GM18907 (cell line): ENCODE measurements around the gene GAP43.
"Not testable (repeated sequence)": the region's sequence is repeated elsewhere in the genome, so short reads cannot be mapped to it uniquely, and the experiment has no call there.

ENCODE experiments used
- ATAC-seq: cut with Tn5 transposase; IDR thresholded peaks from one replicate; pipeline ENCODE4 v1.9.1; 2021; ENCODE audit warnings: mild to moderate bottlenecking, moderate library complexity; ENCODE audit not compliant: unreplicated experiment

GAP43 gene

DNA sequence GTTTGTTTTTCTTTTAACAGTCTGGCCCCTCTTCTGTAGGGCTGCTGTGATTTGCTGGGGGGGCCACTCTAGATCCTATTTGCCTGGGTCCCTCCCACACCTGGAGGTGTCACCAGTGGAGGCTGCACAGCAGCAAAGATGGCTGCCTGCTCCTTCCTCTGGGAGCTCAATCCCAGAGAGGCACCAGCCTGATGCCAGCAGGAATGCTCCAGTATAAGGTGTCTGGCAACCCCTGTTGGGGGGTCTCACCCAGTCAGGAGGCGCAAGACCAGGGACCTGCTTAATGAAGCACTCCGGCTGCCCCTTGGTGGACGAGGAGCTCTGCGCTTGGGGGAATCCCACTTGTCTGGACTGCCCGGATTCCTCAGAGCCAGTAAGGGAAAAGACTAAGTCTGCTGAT lies 118.3 kb downstream of the GAP43 start:
- ATAC-seq = no peak

DNA sequence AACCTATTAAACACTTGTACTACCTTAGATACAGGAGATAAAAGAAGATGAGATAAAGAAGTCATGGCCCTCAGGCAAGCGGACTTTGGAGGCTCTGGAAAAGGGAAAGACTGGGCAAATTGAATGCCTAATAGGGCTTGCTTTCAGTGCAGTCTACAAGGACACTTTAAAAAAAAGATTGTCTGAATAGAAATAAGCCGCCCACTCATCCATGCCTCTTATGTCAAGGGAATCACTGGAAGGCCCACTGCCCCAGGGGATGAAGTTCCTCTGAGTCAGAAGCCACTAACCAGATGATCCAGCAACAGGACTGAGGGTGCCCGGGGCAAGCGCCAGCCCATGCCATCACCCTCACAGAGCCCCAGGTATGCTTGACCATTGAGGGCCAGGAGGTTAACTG lies 121.2 kb downstream of the GAP43 start:
- ATAC-seq = not testable (repeated sequence)

DNA sequence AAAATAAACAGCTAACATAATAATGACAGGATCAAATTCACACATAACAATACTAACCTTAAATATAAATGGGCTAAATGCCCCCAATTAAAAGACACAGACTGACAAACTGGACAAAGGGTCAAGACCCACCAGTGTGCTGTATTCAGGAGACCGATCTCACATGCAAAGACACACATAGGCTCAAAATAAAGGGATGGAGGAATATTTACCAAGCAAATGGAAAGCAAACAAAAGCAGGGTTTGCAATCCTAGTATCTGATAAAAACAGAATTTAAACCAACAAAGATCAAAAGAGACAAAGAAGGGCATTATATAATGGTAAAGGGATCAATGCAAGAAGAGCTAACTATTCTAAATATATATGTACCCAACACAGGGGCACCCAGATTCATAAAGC lies 129.7 kb downstream of the GAP43 start:
- ATAC-seq = not testable (repeated sequence)

DNA sequence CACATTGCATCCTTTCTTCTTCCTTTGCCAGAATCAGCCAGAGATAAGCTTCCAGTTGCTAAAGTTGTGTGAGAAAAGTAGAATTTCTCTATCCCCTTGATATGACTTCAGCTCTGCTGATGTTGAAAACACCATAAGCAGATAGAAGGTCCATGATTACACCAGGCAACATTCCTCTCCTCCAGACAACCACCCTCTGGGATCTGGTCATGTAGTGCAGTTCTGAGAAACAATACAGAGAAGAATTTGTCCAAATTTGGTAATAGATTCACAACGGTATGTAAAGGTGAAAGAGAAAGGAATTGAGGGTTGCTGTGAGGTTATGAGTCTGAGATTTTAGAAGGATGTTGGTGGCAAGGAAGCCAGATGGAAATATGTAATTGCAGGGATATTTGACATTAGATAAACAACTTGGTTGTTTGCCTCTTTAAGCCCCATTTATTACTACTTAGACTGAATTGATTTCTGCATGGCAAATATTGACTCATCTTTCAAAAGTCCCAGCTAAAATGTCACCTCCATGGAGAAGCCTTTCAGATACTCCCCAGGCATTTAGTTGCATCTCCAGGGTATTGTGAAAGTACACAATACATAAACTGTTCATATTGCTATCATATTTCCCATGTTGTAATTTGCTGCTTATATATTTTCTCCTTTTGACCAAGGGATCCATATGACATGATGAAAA lies 134.9 kb downstream of the GAP43 start:
- no peak for ATAC-seq

DNA sequence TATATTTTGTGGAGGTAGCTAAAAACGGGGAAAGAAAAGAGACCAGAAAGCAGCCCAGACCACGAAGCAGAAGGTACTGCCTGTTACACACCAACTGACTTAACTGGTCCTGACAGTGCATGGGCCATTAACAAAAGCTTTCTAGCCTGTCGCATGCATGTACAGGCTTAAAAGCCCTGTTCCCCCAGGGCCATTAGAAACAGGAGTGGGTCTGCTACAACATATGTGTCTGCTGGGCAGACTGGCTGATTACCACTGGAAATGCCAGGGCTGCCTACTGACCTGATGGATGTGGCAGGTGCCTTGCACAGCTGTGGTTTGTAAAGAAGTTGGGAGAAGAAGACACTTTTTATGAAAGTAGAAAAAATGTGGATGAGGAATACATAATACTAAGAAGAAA lies 137.4 kb downstream of the GAP43 start:
- no peak for ATAC-seq

DNA sequence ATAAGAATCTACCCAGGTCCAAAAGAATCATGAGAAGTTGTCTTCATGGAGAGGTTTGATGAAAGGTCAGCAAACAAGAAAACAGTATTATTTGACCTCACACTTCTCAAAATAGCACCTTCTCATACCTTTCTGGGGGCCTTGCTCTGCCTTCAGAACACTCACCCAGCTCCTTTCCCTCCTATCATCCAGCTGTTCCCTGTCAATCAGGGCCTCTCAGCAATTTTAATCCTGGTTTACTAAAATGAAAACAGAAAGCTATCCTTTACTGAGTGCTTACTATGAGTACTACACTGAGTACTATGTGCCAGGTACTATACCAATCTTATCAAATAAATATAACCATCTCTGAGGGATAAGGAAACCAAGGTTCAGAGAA lies 138.6 kb downstream of the GAP43 start:
- ATAC-seq = no peak

DNA sequence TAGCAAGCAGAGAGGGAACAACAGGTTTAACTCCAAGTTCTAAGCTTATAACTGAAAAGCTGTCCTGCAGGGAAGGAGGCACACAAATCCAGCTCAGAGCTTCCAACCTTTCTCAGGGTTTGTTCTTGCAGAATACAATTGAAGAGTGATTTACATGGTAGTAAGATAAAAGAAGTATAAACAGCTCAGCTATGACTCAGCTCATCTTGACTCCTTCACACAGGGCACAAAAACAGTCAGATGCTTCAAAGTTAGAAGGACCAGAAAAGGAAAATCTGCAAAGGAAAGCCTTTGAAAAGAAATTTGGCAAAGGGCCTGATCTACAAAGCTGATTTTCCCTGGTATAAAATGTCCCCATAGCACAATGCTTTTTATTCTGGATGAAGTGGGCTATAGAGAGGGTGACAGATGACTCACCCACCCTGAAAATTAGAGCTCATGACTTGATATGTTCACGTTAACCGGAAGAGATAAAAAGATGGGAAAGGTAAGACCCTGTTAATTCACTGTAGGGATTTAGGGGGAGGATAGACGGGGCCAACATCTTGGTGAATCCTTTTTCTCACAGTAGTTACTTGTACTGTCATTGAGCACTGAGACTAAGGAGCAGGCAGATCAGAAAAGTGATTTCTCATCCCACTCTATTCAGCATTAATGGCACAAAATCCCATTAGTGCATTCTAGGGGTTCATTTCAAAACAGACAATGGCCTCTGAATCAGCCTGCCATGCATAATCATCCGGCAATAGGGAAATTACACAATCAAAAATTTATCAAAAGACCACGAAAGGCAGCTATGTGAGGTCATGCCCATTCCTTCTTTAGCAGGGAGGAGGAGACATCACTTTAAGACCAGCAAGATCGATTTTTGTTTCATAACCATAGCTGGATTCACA lies 143.5 kb downstream of the GAP43 start:
- ATAC-seq = no peak

DNA sequence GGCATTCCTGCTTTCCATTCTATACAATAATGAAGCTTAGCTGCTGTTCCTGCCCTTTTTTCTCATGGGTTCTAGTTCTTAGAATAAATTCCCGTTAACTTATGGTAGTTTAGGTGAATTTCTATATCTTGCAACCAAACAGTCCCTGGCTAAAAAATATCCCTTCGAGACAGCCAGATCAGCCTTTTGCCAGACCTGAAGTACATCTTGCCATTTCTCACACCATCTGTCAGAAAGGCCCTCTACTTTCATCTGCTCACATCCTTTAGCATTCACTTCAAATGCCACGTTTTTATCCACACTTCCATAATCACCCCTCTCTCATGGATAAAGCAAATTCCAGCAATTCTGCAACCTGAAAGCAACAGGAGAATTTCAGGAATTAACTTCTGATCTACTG lies 145.4 kb downstream of the GAP43 start:
- no peak for ATAC-seq
